ENCODE measurements around the gene NDN. TPM values are rescaled to one million over a fixed set of nuclear protein-coding genes. Genes with fewer than 3 reads are reported as not detected.
A peak's percentile ranks its signal among the peaks of the same experiment; 100 is the strongest.

NDN gene
- total and polyA plus RNA-seq, 3 donors from 2014 or later: 60.7 to 117 (median 66.5) TPM

DNA sequence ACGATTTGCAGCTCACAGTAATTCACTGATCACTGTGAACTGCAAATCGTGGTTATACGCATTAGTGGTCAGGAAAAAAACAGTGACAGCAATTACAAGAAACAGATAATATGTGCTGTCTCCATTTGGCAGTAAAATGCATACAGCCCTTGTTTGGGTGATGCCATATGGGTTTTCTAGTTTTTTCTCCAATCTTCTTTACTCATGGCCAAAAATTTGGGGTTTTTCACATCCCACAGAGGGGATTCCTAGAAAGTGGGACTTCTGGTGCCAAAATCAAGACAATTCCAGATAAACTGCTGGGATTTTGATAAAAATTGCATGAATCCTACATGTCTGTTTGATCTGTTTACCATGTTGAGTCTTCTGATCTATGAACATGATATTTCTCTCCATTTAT is 15.6 kb downstream of the NDN start:
- no peaks in the 10 kb centered on the region for H3K36me3 ChIP-seq (ENCODE audit: low read depth, missing control alignments)
- H3K4me3 ChIP-seq: no peak overlapping the region
- no peaks in the 10 kb centered on the region for H3K27me3 ChIP-seq
- no peak for DNase-seq
- H3K27ac ChIP-seq: no peak overlapping the region
- intact Hi-C loops (cut with DNase I; ENCODE audit: low total_unique reads): no loop called here
- no peaks in the 10 kb centered on the region for H3K4me1 ChIP-seq
- TF ChIP-seq POLR2A (IDR thresholded peaks at IDR 0.05): no peak
- TF ChIP-seq, protein P1, sequence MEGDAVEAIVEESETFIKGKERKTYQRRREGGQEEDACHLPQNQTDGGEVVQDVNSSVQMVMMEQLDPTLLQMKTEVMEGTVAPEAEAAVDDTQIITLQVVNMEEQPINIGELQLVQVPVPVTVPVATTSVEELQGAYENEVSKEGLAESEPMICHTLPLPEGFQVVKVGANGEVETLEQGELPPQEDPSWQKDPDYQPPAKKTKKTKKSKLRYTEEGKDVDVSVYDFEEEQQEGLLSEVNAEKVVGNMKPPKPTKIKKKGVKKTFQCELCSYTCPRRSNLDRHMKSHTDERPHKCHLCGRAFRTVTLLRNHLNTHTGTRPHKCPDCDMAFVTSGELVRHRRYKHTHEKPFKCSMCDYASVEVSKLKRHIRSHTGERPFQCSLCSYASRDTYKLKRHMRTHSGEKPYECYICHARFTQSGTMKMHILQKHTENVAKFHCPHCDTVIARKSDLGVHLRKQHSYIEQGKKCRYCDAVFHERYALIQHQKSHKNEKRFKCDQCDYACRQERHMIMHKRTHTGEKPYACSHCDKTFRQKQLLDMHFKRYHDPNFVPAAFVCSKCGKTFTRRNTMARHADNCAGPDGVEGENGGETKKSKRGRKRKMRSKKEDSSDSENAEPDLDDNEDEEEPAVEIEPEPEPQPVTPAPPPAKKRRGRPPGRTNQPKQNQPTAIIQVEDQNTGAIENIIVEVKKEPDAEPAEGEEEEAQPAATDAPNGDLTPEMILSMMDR (IDR thresholded peaks at IDR 0.05): no peak
- no peaks in the 10 kb centered on the region for H3K9me3 ChIP-seq
- 65 to 74% methylated on average over 3 of the region's 3 CpGs for WGBS, 2 donors

GRCh38 chr15:23670970-23671369 is 16.1 kb downstream of the NDN start:
- intact Hi-C loops (cut with DNase I; ENCODE audit: low total_unique reads): no loop called here
- WGBS, 2 donors: 90 to 95% methylated on average over 1 of the region's 1 CpG

GRCh38 chr15:23663232-23663631 is 23.9 kb downstream of the NDN start:
- intact Hi-C loops (cut with DNase I; ENCODE audit: low total_unique reads): no loop called here
- TF ChIP-seq, protein P1 (IDR thresholded peaks at IDR 0.05): no peak
- no peak for TF ChIP-seq POLR2A (IDR thresholded peaks at IDR 0.05)

More at GRCh38 chr15:23670970-23671369, 16.1 kb downstream of the NDN start:
- Histone ChIP-seq H3K36me3 (ENCODE audit: low read depth, missing control alignments) (no peaks in the 10 kb centered on the region), H3K27me3 (no peaks in the 10 kb centered on the region), H3K9me3 (no peaks in the 10 kb centered on the region), H3K4me3 (no peak overlapping the region), H3K27ac (no peak overlapping the region), H3K4me1 (no peaks in the 10 kb centered on the region)
- DNase-seq: no peak
- TF ChIP-seq, protein P1 (IDR thresholded peaks at IDR 0.05): no peak
- no peak for TF ChIP-seq POLR2A (IDR thresholded peaks at IDR 0.05)

GRCh38 chr15:23648920-23649515 is 38.1 kb downstream of the NDN start:
- intact Hi-C loops (cut with DNase I; ENCODE audit: low total_unique reads): loop anchor here (10.0 kb wide), 1 partner anchor 216 kb away; no protein-coding TSS in a partner anchor
- H3K4me1 ChIP-seq: no peaks in the 10 kb centered on the region

More at GRCh38 chr15:23663232-23663631, 23.9 kb downstream of the NDN start:
- Histone ChIP-seq H3K27me3 (no peaks in the 10 kb centered on the region), H3K36me3 (ENCODE audit: low read depth, missing control alignments) (no peaks in the 10 kb centered on the region), H3K4me1 (no peaks in the 10 kb centered on the region), H3K9me3 (no peaks in the 10 kb centered on the region), H3K4me3 (no peak overlapping the region), H3K27ac (no peak overlapping the region)
- 58 to 84% methylated on average over 2 of the region's 2 CpGs for WGBS, 2 donors
- DNase-seq: no peak

More at GRCh38 chr15:23648920-23649515, 38.1 kb downstream of the NDN start:
- WGBS, 2 donors: 25 to 32% methylated on average over 6 of the region's 6 CpGs
- TF ChIP-seq POLR2A (IDR thresholded peaks at IDR 0.05): no peak
- TF ChIP-seq, protein P1 (IDR thresholded peaks at IDR 0.05): peak; percentile 22 to 70 (median 47)
- Histone ChIP-seq H3K9me3 (no peaks in the 10 kb centered on the region), H3K36me3 (ENCODE audit: low read depth, missing control alignments) (no peaks in the 10 kb centered on the region), H3K27ac (no peak overlapping the region), H3K4me3 (no peak overlapping the region), H3K27me3 (no peaks in the 10 kb centered on the region)
- peak; percentile 79 for DNase-seq
